ENCODE data around the gene INO80B.
"Not testable (repeated sequence)": the region's sequence is repeated elsewhere in the genome, so short reads cannot be mapped to it uniquely, and the experiment has no call there.

Gene INO80B

DNA sequence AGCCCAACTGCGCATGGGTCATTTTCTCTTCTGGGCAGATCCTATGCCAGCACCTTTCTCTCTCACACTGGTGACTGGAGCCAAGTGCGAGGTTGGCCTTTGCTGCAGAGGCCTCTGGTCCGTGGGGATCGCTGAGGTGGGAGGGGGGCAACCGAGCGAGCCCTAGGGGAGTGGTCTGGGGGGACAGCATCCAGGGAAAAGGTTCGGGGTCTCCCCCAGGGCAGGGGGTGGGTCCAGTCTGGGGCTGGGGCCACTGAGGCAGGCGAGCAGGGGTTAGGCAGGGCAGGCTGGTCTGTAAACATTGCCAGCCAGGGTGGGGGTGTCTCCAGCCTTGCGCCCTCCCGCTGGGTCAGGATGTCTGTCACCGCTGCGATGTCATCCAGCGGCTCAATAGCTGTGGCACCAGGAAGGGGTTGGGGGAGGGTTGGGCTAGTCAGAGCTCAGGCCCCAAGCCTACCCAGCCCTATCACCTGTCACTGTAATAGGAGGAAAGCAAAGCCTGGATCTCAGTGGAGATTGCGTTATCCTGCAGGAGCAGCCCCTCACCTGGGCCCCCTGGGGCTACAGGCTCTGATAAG lies 28.6 kb upstream of the INO80B start:
- DNase-seq = no peak

DNA sequence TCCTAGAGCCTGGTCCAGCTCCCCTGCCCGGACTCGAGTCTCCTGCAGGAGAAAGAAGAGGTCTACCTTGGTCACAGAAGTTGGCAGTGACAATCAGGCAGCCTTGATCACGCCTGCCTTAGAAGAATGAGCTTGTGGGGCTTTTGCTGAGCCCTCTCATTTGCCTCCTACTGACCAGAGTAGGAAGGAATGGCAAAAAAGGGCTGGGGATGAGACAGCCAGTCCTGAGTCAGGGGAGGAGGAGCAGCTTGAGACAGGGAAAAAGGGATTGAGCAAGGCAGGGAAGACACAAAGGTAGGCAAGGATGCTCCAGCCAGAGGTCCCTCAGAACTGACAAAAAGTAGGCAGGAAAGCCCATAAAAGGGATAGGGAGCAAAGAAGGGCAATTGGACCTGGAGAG lies 27.3 kb upstream of the INO80B start:
- DNase-seq = no peak

DNA sequence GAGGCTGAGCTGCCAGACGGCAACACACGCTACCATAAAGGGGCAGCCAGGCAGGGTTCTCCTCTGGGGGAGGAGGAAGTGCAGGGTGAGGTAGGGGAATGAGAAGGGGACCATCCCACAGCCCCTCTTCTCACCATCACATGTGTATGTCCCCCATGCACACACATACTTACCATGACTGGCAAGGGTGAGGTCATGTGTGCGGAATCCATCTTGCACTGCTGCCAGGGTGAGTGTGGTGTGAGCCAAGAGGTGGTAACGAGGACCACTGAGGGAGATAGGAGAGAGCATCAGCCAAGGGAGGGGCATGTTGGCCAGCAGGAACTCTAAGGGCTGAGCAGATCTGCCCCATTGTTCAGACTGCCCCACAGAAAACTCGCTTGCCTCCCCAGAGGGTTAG lies 26.2 kb upstream of the INO80B start:
- DNase-seq = no peak

DNA sequence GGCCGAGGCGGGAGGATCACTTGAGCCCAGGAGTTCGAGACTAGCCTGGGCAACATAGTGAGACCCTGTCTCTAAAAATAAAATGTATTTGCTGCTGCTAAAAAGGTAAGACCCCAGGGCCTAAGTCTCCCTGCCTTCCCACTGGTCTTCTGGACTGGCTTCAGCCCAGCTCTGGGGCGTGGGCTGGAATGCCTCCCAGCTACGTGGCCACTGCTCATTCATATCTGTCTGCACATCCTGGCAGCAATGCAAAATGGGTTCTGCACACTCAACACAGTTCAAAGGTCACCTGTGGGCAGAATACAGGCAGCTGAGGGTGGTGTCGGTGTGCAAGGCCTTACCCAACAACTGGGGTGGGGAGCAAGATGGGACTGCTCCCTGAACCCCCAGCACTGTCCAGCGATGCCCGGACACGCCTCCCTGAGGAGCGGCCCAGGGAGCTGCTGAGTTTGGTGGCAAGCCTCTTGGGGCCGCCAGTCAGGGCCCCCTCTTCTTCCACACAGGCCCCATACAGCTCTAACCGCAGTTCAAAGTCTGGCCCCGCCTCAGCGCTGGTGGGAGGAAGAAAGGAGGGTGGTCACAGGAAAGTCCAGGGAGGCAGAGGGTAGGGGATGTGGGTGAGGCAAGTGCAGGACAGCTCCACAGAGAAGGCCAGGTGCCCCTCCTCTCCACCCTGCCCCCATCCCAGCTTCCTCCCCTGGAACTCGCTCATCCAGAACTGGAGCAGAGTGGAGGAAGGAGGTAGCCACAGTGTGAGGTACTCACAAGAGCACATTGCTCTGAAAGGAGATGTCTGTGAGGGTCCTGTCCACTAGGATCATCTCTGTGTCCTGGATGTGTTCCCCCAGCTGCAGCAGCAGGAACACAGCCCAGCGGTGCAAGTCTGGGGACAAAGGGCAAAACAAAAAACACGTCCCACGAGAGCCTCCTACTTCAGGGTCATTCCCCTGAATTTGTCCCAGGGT lies 25.1 kb upstream of the INO80B start:
- no peak for DNase-seq

DNA sequence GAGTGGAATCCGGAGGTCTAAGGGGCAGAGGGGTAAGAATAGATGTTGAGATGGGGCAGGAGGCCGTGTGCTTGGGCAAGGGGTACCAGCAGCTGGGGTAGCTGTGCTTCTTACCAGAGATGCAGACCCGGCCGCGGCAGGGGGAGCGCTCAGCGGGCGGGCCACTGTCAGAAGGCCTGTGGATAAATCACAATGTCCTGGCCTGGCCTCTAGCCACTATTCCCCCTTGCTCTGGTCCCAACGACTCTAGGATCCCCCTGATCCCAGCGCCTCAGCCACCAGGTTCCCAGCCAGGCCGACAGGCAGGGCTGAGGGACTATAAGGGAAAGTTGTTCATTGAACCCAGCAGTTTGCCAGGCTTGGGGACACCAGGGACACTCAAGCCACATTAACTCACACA lies 24.4 kb upstream of the INO80B start:
- no peak for DNase-seq

DNA sequence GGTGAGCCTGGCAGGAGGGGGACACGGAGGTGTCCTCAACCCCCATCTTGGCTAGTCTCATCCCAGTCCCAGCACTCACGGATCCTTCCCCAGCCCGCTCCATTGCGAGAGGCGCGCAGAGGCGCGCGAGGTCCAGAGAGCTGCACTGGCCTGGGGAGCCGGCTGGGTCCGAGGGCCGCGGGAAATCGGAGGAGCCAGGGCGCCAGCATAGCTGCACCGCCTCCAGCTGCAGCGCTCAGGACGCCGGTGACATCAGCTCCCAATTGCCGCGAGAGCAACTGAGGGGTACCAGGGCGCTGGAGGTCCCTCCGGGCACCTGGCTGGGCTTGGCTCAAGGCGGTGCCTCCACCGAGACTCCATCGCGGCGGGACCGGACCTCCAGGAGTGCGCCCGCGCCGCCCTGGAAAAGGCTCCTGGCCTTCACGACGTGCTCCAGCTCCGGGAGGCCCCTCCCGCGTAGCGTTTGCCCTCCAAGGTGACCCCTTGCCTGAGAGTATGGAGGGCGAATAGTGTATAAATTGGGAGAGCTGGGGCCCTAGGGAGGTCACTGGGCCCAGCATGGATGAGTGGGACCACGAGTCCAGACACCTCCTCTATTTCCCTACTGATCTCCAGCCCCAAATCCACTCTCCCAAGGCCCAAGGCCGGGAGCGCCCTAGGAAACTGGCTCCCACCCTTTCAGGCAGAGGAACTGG lies 18.6 kb upstream of the INO80B start:
- no peak for DNase-seq

DNA sequence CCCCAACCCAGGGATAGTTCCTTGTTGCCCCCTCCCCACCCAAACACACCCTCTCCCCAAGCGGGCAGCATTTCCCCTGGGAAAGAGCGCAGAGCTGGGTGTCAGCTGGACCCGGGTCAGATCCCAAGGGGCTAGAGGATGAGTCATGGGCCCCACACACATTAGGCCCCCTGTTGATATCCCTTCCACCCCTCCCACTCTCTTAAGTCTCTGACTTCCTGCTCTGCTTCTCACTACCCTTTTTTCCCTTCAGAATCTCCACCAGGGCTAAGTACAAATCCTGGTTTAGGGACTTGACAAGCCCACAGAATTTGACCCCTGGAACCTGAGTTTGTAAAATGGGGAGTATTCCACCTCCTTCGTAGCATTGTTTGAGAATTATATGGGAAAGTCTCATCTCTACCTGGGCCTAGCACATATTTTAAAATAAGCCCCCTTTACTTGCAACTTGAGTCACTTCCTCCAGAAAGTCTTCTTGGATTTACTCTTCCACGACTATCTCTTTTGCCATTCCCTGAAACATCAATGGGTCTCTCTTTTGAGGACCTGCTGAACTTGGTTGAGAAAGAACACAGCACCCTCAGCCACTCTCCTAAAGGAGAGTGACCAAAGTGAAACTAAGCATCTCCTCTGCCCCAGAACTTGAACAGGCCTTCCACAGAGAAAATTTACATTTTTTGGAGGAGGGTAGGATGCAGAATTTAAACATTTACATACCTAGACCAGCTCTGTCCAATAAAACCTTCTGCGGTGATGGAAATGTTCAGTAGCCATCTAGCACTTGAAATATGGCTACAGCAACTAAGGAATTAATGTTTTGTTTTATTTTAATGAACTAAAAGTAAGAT lies 17.8 kb upstream of the INO80B start:
- DNase-seq = no peak

DNA sequence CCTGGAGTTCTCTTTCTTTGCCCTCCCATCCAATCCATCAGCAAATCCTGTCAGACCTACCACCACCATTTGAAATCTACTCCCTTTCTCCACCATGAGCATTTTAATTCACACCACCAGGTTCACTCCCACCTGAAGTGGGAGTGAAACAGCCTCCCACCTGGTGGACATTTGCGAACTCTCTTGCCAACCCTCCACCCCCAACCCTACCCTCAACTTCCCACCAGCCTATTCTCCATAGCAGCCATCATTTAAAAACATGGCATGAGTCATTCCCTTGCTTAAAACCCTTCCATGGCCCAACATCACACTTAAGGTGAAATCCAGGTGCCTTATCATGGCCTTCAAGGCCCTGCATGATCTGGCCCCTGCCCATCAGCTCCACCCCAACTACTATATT lies 16.6 kb upstream of the INO80B start:
- no peak for DNase-seq

DNA sequence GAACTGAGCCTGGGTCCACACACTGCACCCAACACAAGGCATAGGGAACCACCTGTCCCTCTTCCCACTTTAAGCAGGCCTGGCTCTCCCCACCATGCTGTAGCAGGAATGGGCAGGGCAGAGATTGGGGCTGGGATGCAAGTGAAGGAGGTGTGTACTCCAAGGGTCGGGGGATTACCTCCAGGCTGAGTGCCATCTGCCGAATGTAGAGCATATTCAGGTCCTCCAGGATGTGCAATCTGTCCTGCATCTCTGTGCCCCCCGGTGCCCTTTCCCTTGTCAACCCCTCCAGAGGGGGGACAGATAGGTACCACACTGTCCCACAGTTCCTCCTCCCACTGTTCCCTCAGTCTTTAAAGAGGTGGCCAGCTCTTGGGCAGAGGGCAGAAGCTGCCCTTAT lies 15.5 kb upstream of the INO80B start:
- no peak for DNase-seq

DNA sequence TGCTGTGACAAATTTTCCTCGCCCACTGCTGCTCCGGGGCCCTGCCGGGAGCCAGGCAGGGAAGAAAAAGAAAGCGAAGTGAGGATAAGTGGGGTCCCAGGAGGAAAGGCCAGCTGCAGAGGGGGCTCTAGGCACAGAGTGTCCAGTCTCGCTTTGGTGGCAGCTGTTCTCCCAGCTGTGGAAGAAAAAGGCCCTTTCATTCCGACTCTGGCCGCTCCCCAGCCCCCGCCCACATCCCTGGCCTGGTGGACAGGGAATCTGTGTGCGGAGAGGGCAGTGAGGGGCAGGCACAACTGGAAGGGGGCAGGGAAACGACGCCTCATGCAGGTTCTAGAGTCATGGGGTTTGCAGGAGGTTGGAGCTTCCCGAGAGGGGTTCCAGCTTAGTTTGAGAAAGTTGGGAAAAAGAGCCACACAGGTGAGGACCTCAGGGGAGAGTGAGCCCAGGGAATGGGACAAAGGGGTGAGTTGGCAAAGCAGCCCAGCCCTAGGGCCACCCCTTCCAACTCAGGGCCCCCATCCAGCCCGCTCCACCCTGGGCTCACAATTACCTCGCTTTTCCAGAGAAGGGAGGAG lies 15.0 kb upstream of the INO80B start:
- no peak for DNase-seq

DNA sequence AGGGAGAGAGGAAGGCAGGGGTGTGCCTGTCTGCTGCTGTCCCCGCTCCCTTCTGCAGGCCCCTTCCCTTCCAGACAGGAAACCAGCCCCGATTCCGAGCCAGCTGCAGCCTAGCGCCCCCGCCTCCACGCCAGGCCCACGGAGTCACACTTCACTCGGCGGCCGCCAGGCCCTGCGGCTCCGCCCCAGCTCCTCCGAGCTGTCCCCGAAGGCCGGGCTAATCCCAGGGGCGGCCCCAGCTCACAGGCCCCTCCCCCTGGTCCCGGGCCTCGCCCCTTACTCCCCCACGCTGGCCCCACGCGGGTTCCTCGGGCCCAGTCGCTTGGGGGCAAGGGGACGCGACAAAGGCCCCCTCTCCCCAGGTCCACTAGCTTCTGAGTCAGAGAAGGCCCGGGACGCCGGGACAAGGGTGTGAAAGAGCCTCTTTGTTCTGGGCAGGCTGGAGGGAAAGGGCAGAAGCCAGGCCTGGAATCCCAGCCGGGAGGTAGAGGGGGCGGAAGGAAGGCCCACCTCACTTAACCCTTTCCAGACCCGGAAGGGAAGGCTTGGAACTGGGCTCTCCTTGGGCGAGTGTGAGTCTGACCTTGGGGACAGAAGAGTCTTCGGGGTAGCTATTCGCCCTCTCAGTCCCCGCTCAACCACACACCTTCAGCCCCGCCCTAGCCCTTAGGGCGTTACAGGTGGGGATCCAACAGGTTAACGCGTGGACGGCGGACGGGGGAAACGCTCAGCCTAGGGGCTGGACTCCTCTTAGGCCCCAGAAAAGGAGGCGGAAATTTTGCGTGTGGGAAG lies 14.3 kb upstream of the INO80B start:
- DNase-seq = peak; percentile 71 to 76

DNA sequence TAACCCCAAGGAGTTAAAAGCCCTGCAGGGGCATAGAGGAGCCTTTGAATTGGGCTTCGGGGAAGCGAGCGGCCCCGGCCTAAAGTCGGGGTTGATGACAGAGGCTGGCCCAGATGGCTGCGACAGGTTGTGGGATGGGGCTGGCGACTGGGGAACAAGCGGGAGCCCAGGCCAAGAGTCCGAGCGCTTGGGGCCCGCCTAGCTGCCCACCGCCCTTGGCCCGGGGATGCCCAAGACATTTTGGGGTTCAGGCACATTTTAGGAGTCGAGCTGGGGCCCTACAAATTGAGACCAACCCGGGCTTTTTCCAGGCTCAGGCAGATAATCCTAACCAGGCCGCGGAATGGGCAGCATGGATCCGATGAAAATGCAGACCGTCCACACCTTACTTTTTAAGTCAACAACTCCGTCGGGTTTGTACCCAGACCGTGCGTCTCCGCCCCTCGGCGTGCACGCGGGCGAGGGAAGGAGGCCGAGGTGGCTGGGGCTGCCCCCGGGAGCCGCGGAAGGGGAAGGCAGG lies 13.7 kb upstream of the INO80B start:
- no peak for DNase-seq

DNA sequence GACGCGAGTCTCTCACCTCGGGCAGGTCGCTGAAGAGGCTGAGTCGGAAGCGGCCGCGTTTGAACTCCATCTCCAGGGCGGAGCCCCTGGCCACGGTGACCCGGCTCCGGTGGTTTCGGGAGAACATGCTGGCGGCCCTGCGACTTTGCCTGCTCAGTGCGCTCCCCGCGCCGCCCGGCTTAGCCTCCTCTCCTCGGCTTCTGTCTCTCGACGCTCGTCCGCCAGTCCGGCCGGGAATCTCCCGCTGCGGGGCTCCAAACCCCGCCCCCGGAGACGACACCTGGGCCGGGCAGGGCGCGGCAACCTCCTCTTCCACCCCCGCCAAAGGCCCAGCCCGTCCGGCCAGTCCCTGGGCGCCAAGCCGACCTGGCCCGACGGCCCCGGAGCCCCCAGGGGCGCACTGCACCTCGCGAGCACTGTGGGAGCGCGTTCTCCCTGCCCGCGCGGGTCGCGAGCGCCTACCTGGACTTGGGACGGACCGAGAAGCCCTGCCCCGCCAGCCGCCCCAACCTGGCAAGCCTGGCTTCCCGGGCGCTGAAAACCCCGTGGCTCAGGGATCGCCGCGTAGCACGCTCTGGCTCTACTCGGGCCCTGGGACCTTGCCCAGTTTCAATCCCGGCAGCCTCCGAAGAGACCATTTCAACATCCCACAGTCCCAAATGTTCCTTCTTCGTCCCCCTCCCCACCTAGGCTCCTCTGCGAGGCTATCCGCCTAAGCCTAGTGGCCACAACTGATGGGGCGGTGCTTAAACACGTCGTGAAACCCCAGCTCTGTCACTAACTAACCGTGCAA lies 13.0 kb upstream of the INO80B start, which contains the start of gene RTKN:
Gene RTKN, minus strand, starts transcription at position 248 of the 793 bp plus-strand sequence. Its CDS starts 121 bp downstream, at position 127.
- DNase-seq = peak; percentile 42 to 60

DNA sequence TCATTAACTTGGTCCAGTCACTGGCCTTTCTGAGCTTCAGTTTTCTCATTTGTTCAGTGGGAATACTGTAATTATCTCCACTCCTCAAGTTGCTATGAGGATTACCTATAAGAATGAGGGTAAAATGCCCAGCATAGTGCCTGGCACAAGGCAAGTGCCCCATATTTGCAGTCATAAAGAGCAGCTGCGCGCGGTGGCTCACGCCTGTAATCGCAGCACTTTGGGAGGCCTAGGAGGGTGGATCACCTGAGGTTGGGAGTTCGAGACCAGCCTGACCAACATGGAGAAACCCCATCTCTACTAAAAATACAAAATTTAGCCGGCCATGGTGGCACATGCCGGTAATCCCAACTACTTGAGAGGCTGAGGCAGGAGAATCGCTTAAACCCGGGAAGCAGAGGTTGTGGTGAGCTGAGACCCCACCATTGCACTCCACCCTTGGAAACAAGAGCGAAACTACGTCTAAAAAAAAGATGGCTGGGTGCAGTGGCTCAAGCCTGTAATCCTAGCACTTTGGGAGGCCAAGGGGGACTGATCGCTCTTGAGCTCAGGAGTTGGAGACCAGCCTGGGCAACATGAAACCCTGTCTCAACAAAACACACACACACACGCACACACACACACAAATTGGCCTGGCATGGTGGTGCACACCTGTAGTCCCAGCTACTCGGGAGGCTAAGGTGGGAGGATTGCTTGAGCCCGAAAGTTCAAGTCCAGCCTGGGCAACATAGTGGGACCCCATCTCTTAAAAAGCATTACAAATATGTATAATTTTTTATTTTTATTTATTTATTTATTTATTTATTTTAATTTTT lies 12.2 kb upstream of the INO80B start:
- DNase-seq = not testable (repeated sequence)

DNA sequence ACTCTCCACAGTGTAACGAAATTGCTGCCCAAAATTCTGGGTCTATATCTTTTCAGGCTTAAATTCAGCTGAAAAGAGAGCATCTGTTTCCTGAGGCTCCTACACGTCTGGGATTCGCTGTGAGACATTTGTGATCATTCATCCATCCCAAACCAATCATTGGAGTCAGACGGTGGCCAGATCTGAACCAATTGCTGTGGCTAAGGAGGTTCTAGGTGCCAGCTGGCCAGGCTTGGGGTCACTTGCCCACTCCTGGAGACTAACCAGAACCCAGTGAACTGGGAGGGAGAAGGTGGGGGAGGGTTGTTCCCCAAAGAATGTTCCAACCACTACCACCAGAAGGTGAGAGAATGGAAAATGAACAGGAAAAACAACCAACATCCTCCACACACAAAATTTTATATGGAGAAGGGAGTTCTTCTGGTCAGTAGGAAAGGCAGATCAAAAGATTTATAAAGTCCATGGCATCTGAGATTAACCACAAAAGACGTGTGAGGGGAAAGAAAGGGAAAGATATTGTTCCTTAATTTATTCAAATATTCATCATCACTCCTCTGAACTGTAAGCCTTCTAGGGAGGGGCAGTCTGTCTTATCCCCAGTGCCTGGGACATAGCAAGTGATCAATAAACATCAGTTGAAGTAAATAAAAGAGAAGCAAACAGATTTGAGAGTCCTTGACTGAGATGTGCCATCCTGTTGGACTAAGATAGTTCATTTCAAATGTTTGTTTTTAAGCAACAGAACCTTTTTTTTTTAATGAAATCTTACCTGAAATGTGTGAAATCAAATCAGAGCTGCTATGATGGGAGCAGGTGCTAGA lies 10.2 kb upstream of the INO80B start:
- DNase-seq = no peak

DNA sequence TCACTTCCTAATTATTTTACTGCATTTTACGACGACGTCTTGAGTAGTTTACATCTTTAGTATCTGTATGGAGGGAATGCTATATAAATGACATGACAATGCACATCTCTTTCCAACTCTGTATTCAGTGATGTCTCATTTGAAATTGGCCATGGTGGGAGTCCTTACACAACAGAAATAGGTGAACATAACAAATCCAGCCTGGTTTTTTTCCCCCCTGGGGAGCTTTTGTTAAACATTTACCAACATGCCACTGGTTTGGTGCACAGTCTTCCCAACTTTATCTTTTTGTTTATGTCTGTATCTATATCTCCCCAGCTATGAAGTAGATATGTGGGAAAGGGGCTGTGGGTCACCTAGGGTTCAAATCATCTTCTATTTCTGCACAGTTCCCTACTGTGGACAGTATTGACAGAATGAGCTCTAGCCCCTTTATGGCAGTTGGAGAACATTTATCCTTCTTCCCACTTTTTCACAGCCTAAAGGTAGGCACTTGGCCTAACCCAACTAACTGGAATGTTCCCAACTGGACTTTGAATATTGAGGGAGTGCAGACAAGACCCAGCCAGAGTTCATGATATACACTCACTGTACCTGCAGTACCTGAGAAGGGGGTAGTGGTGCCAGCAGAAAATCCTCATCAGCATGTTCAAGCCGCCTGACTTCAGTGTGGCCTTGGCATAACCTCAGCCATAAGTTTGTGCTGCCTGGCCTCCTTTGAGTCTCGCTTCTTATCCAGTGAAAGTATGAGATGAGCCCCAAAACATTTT lies 7.5 kb upstream of the INO80B start:
- no peak for DNase-seq

DNA sequence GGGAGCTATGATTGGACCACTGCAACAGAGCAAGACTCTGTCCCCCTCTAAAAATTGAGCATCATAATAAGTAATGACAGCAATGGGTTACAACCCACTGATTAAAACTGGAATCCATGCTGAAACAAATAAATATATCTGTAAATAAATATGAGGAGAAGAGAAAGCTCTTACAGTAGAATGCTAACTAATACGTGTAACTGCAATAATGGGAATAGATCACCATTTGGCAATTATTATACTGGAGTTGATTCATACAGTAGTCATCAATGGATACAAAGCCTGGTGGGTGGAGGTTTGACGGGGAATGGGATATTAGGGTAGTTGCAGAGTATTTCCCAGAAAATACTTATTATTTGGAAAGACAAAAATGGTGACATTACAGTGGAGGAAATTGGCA lies 6.1 kb upstream of the INO80B start:
- DNase-seq = no peak

Measured in NCI-H1930 (cell line).